Transverse colon (tissue), 4 donors: ENCODE data around the gene MYMK.

Experiments used
- EP300 ChIP-seq: sonication (generic); formaldehyde crosslinking; IDR thresholded peaks from one replicate; pipeline ENCODE4 v1.6.1; 2017; ENCODE audit warnings: antibody characterized with exemption, low read depth
- POLR2AphosphoS5 ChIP-seq, 3 donors: sonication (generic); formaldehyde crosslinking; IDR thresholded peaks; one replicate each; pipeline ENCODE4 v1.6.1; 2016; ENCODE audit warnings: antibody characterized with exemption in 3 of 3
- TF ChIP-seq, protein P1 (sequence below), 5 experiments: fragments of 200-600 bp in 3 of 5; fragments of 450-650 bp in 2 of 5; sonication (generic) in 3 of 5; IDR thresholded peaks; 1 replicate in 2 of 5; 2 replicates in 3 of 5; pipeline ENCODE4 v1.5.1; 2016 to 2017; ENCODE audit warnings: antibody characterized with exemption in 5 of 5, inconsistent platforms in 3 of 5, mild to moderate bottlenecking in 2 of 5, moderate library complexity in 1 of 5

GRCh38 chr9:133468777-133469421 is 55.9 kb downstream of the MYMK start:
- TF ChIP-seq, protein P1, sequence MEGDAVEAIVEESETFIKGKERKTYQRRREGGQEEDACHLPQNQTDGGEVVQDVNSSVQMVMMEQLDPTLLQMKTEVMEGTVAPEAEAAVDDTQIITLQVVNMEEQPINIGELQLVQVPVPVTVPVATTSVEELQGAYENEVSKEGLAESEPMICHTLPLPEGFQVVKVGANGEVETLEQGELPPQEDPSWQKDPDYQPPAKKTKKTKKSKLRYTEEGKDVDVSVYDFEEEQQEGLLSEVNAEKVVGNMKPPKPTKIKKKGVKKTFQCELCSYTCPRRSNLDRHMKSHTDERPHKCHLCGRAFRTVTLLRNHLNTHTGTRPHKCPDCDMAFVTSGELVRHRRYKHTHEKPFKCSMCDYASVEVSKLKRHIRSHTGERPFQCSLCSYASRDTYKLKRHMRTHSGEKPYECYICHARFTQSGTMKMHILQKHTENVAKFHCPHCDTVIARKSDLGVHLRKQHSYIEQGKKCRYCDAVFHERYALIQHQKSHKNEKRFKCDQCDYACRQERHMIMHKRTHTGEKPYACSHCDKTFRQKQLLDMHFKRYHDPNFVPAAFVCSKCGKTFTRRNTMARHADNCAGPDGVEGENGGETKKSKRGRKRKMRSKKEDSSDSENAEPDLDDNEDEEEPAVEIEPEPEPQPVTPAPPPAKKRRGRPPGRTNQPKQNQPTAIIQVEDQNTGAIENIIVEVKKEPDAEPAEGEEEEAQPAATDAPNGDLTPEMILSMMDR (IDR thresholded peaks at IDR 0.05) = no peak
- TF ChIP-seq POLR2AphosphoS5 (IDR thresholded peaks at IDR 0.05) = no peak
- TF ChIP-seq EP300 = no peak
